GM18868 (cell line): ENCODE results near the gene CHN2.

Experiments used
- ATAC-seq: cut with Tn5 transposase; IDR thresholded peaks from one replicate; pipeline ENCODE4 v1.9.1; 2021; ENCODE audit warnings: mild to moderate bottlenecking, moderate library complexity; ENCODE audit not compliant: unreplicated experiment

The CHN2 gene

DNA sequence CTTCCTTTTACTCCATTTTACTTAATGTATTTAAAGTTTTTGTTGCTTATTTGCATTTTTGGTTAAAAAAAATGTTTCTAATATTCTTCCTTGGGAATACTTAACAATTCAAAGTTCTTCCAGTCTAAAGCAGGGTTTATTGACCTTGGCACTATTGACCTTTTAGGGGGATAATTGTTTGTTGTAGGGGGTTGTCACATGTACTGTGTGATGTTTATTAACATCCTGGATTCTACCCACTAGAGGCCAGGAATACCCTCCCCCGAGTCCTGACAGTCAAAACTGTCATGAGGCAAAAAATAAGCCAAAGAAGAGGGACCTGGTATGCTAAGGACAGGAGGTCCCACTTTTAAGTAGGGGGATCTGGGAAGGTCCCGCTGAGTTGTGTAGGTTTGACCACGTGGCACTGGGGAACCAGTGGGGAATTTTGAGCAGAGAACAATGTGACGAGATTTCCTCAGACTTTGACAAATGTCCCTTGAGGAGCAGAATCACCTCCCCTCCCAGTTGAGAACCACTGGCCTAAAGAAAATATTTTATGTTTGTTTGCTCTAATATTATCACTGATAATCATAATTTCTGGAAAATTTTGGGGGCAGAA, 190.7 kb downstream of the CHN2 start:
- ATAC-seq = no peak

DNA sequence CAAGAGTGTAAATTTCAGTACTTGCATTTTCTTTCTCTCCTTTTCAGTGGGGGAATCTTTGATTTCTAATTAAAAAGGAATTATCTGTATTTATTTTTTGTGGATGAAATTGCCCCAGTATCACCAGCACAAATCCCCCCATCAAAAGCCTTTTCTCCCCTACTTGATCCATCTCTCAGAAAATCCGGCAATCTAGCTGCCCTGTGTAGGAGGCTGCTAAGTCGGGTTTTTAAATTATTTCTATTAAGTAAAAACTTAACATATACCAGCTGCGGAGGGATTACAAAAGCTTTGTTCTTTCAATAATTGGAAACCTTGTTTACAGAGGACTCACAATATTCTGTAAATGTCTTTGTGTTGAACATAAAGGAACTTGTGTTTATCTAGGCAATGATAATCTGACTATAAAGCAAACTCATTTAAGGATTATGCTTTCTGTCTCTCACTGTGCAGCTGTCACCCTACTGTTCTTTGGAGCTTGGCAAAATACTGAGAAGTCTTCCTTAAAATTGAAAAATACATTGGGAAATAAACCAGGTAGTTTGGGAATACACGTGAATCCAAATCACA, 191.7 kb downstream of the CHN2 start:
- ATAC-seq = no peak

DNA sequence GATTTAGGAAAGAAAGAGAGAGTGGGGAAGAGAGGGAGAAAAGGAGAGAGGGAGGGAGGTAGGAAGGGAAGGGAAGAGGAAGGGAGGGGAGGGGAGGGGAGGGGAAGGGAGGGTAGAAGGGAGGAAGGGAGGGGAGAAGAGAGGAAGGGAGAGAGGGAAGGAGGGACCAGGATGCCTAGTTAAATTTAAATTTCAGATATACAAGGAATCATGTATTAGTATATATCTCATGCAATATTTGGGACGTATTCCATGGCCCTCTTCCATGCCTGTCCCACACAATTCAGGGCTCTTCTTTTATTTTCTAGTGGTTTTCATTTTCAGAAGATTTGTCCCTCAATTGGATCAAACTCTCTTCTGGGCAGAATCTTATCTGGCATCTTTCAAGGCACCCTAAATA, 196.7 kb downstream of the CHN2 start:
- ATAC-seq = no peak

DNA sequence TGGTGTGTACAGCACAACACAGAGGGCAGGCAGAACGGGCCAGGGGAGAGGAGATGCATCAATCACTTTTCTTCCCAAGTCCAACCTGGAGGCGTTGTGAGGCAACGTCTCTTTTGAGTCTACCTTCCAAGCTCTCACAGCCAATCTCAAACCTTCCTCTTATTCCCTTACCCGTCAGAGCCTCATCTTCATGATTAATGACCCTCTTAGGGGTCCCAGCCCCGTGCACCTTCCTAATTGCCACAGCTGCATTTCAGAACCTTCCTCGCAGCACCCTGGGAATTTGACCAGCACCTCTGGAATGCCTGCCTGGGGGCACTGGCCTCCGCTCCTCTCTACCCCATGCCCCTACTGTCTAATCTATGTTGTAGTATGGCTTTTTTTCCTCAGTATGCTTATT, 199.7 kb downstream of the CHN2 start:
- ATAC-seq = no peak

DNA sequence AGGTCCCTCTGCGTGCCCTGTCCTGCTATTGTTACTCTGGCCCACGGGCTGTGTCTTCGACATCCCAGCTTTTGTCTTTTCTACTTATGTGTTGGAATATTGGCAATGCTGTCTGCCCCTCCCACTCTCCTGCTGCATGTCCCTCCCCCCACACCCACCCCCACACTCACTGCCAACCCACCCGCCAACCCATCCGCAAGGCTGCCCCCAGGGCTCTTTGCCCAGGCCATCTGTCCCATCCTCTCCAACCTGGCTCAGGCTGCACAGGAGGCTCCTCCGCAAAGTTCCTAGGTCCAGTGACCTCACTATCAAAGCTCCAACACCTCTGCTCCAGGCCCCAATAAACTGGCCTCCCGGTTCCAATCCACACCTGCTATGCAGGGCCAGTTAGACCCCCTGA, 202.0 kb downstream of the CHN2 start:
- ATAC-seq = no peak

DNA sequence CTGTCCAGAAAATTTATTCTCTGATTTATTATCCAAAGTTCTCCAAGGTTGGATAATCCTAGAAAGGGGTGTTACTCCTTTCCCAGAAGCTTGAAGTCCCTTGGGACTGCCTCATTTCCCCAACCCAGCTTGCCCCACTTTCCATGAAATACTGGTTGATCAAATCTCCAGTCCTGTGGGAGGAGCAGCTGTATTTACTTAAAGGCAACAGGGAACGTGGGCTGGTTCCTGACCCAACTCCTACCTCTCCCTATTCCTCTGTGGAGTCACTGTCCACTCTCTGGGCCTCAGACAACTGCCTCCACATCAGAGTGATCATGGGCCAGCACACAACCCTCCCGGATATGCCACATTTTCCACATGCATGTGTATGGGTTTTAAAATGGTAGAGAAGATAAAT, 202.8 kb downstream of the CHN2 start:
- no peak for ATAC-seq

DNA sequence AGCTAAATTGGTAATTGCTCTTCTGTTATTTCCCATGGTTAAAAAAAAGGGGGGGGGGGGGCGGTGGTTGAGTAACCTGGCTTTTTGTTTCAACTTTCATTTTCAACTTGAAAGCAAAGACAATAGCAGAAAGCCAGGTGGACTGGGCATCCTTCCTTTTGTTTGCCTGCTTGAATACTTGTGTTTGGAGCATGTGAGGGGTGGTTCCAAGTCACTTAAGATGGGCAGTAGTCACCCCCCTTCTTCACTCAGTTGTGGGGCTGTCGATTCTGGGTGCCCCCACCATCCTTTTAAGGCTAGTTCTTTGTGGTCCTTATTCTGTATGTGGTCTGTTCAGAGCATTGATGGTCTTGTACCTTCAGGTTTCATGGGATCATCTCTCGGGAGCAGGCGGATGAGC, 203.4 kb downstream of the CHN2 start:
- no peak for ATAC-seq

DNA sequence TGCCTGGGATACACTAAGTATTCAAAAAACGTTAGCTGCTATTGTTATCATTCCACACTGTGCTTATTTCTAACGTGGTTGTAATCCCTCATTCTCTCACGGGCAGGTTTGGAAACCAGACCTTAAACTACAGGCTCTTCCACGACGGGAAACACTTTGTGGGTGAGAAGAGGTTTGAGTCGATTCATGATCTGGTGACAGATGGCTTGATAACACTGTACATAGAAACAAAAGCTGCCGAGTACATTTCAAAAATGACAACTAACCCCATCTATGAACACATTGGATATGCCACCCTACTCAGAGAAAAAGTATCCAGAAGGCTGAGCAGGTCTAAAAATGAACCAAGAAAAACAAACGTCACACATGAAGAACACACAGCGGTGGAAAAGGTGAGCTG, 205.9 kb downstream of the CHN2 start:
- ATAC-seq = no peak

DNA sequence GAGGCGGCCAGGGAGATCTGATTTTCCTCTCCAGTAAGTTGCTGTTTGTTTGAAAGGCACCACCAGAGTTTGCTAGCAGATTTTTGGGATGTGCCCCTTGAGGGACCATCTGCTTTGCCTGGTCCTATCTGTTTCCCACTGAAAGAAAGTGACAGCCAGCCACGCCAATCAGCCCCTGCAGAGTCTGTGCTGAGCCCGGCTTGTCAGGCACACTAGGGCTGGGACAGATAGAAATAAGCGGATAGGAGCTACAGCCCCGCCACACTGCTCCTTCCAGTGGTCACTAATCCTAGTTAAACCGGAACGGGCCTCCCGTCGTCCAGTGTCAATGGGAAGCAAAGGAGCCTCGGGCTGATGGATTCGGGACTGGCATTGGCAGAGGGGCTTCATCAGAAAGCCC, 207.2 kb downstream of the CHN2 start:
- ATAC-seq = no peak

DNA sequence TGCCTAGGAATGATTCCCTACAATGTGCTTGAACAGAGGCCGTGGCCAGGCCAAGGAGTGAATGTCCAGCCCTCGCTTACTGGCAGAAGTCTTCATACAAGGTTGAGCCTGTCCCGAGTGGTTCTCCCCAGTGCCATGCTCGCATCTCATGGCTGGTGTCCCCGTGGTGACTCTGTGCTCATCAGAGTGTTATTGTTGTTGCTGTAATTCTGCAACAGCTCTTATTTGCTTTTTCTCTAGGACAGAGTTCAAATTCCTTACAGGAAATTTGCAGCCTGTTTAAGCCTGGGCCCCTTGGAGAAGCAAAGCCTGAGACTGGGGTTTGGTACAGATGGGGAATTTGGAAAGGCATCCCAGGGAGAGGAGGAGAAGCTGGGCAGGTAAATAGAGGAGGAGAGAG, 211.3 kb downstream of the CHN2 start:
- ATAC-seq = no peak

DNA sequence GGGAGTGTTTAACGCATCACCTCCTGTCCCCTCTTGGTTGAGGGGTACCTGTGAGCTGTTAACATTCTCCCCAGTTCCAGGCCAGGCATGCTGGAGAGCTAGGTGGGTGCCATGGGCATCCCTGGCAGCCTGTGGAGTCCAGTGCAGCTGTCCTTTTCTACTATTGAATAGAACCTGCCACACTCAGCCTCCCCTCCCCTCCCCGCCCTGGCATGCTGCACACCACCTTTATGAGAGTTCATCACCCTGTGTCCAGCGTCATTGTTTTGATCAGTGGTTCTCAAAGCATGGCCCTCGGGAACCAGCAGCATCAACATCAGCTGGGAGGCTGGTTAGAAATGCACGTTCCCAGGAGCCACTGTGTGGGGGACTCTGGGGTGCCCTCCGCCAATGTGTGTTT, 211.8 kb downstream of the CHN2 start:
- ATAC-seq = no peak

DNA sequence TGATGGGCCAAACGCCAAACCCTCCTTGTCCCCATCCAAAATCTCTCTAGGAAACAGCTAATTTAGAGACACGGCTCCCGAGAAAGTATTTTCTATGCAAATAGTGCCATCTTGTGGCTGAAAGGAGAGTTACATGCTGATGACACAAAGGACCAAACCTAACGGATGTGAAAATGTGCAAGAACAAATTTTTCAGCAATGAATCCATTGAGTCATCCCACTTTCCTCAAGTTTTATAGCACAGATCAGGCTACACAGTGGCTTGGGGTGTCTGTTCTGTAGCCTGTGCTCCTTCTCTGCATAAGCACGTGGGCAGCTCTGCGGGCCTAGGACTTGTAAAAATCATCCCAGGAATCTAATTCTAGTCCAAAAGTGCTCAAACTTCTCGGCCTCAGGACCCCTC, 214.3 kb downstream of the CHN2 start:
- ATAC-seq = no peak

DNA sequence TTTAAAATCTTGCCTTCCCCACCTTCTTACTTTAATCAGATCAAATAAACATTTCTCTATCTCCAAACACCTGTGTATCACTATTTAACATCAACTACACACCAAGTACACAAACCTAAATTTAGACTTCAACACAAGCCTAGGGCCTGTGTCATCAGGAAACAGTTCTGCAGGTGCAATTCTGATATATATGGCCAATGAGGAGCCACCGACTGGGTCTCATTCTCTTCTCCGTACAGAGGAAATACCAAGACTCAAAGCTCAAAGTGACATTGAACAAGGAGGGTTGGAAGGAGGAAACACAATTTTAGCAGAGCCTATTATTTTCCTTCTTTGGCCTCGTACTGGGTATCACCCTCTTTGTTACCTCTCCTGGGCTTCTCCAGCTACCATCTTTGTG, 216.4 kb downstream of the CHN2 start:
- ATAC-seq = no peak

DNA sequence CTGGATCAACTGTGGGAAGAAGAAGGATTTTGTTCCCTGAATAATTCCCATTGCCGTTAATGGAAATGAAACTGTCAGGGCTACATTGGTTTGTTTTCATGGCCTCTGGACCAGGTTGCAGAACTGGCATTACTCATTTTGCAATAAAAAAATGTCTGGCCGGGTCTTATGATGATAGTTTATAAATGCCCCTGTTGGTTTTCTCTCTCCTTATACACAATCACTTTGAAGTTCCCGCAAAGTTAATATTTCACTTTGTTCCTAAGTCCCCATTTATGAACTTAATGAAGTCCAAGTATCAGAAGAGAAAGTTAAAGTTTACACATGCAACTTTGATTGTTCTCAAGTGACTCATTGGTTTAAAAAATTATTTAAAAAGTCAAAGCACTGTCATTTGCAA, 218.3 kb downstream of the CHN2 start:
- ATAC-seq = no peak

DNA sequence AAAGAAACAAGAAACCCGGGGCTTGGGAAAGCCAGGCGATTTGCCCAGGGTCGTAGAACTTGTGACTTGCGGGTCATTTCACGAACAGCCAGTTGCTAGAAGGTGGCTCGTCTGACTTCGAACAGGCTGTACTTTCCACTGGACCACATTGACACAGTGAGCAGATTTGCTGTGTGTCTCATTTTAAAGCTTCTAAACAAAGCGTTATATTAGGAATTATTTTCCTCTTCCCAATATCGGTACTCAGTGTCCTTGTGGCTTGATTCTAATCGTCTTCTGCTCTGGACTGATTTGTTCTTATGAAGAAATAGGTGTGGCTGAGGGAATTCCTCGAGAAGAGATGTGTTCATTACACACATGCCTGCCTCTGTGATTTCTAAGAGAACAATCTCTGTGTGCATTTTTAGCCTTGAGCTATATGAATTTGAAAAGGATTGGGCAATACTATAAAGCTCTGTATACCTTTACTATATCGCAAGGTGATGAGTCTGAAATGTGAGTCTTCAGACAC, 219.1 kb downstream of the CHN2 start:
- ATAC-seq = no peak

DNA sequence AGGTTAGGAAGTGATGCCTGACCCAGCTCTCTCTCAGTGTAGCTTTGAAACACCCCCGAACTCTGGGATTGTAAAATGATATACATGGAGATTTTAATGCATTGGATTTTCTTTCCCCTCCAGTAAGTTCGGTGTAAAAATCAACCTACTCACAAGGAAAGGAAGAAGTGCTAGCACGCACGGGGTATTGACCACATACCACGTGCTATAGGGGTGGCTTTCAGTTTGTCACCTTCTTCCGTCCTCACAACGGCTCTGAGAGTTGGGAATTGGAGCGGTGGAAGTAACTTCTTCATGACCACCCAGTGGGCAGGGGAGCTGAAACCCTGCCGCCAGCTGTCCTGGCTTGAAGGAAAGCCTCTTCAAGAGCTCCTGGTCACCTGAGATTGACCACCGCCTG, 219.6 kb downstream of the CHN2 start:
- no peak for ATAC-seq

DNA sequence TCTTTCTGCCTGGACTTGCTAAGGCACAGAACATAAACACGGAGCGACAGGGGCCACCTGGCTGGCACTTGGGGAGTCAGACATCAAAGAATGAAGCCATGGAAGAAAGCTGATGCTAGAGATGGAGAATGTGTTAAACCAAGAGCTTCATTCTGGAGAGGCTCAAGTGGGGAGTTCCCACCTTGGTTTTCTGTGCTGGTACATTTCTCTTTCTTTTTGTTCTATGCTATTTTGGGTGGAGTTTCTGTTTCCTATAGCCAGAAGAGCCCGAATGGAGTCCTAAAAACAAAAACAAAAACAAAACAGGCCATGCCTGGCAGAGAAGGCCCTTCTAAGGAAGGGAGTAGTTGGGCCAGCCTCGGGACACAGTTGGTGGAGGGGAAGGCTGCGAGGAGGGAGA, 220.6 kb downstream of the CHN2 start:
- ATAC-seq = no peak

DNA sequence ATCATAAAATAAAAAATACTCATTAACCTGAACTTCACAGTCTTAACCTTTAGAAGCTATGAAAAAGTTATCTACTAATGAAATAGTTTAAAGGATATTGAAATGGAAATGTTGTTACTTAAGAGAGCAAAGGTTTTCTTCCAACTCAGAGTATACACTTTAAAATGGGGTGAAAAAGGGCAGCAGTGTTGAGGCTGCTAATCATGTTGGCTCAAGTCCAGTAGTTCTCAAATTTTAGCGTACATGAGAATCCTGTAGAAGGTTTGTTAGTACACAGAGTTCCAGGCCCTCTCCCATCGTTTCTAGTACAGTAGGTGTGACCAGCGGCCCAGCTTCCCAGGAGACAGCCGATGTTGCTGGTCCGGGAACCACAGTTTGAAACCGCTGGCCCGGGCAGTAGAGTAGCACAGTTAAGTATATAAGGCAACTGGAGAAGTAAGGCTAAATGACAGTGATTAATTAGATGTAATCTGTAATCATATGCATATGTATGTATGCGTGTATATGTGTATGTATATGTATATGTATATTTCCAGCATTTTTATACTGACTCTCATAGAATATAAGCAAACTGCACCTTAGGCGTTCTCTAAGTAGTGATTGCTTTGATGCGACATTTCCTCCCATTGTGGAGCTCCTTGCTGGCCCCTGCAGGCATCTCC, 221.8 kb downstream of the CHN2 start:
- ATAC-seq = no peak

DNA sequence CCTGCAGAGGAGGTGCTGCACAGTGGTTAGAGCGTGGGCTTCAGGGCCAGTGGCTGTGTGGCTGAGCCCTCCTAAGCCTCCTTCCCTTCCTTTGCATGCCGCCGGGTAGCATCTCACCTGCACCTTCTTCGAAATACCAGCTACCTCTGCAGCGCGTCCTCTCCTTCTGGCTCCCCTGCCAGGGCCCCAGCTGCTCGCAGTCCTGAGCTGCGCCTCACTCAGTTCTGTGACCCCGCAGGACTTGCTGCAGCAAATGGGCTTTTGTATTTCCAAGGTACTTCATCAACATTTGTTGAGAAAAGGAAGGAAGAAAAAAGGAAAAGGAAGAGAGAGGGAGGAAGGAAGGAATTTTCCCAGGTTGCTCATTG, 222.3 kb downstream of the CHN2 start:
- ATAC-seq = no peak

DNA sequence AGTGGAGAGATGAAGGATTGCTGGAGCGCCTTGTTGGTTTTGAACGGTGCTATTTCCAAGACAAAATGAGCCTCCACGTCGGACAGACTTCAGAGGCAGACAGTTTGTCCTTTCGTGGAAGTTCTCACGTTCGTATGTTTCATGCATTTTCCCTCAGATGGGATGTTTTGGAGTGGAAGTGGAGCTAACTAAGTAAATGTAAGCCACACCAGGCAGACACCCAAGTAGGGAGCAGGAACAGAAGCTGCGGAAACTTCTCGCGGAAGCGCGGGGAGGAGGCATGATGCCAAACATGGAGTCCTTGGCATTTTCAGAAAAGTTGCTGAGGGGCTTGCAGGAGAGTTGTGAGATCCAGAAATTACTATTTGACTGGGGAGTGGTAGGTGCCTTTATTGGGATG, 223.5 kb downstream of the CHN2 start:
- ATAC-seq = no peak

DNA sequence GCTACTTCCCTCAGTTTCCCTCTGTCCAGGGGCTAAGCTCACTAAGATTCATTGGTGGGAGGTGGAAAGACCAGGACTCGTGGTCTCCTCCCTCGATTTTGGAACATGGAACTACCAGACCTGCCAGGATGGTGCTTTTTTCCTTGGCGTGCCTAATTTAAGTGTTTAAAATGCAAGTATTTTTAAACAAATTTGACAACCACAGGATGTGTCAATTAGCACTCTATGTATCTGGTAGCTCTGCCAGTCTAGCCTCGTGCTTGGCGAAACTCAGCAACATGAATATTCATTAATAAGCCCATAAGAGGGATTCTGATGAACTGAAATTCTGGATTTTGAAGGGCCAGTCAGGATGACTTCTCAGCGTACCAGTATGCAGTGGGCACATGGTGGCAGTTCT, 224.1 kb downstream of the CHN2 start:
- no peak for ATAC-seq

DNA sequence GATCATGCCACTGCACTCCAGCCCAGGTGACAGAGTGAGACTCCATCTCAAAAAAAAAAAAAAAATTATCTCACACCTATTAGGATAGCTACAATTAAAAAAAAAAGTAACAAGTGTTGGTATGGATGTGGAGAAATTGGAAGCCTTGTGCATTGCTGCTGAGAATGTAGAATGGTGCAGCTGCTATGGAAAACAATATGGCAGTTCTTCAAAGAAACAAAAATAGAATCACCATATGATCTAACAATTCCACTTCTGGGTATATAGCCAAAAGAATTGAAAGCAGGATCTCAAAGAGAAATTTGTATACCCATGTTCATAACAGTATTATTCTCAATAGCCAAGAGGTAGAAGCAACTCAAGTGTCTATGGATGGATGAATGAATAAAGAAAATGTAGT, 225.4 kb downstream of the CHN2 start:
- no peak for ATAC-seq
